Amniotic epithelial cell (primary cell): ENCODE measurements around the gene DCXR.

Experiments
- DNase-seq: peaks from one replicate; pipeline ENCODE4 v3.0.0-alpha.2; 2010; ENCODE audit warnings: low read depth

DCXR gene

DNA sequence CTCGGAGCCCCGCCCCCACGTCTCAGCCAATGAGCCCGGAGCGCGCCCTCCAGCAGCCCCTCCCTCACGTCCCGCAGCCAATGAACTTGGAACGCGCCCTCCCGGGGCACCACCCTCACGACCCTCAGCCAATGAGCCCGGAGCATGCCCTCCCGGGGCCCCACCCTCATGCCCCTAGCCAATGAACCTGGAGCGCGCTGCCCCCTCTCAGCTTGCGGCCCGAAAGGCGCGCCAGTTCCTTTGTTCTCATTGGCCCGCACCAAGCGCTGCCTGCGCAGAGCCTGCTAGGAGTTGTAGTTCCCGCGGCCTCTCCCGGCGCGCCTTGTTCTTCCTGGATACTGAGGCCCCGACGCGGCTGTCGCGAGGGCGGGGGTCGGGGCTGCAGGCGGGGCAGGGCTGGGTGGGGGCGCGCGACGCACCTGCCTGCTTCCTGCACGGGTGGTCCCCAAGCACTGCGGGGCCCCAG is 14.5 kb downstream of the DCXR start, which contains the start of gene LRRC45:
TSS of gene LRRC45 (plus strand) at position 325 of the 466 bp plus-strand sequence. CDS start 339 bp downstream, outside the sequence.
- DNase-seq, result peak; percentile 99

DNA sequence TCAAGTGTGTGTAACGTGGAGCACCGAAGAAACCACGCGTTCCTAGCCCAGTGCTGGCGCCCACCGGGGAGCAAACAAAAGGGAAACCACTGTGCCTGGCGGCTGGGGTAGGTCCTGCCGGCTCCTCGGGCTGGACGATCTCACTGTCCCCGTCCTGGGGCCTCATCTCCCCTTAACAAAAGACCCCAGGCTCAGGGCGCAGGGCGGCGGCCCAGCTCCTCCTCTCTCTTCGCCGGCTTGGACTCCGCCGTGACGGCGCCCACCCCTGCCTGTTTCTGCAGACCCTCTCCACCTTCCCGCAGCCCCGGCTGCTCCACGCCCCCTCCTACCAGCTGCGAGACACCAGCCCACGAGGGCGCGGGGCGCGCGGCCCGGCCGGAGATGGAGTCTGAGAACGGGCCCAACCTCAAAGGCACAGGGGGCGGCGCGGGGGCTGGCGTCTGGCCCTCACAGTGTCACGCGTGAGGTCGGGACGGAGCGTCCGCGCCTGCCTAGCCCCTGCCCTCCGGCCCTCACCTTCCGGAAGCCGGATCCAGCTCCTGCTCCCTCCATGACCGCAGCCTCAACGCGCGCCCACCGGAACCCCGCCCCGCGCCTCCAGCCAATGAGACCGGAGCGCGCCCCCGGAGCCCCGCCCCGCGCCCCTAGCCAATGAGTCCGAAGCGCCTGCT is 15.1 kb downstream of the DCXR start, which contains the start of gene CENPX:
TSS of gene CENPX (minus strand) at position 569 of the 671 bp plus-strand sequence. CDS start at position 552, 17 bp downstream.
- no peak for DNase-seq

DNA sequence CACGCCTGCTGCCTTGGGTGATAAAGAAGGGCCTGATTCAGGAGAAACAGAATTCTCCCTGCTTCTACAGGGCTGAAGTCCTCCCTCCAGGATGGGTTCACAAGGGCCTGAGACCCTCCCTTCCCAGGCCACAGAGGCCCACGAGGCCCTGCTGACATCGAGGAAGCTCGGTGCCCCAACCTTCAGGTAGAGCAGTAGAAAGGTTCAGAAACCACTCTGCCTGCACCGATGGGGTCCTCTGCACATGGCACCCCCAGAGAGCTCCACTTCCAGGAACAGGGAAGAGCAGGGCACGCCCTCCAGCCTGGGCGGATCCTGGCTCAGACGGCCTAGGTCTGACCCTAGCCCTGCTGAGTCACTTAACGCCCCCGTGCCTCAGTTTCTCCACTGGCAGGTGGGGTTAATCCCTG is 15.6 kb downstream of the DCXR start:
- no peak for DNase-seq

DNA sequence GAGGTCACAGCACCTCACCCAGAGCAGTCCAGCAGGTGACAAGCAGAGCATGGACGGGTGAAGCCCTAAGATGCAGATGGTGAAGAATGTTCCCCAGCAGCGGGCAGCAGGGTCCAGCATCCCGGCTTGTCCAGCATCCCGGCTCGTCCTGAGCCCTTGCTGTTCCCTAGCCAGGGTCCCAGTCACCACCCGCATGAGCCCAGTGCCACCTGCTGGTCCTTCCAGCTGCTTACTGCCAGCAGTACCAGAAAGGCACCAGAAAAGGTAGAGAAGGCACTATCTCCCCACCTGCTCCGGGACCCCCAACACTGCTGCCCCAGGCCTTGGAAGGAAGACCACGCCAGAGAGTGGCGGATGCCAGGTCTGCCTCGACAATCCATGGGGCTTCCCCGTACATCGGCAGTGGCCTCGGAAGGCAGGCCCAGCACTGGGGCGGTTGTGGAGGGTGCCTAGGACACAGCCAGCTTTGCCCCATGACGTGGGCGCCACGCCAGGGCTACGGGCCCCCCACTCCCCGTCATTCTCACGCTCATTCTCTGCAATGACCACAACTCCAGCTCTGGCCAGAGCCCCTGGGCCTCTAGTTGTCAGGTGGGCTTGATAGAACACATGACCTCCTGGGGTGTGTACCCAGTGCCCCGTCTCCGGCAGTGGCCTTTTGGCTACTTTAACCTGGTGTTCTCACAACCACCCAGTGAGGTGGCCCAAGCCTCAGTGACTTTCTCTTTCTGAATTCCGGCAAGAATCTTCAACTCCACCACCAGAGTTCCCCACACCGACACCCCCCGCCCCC is 16.2 kb downstream of the DCXR start:
- DNase-seq, result peak; percentile 57

DNA sequence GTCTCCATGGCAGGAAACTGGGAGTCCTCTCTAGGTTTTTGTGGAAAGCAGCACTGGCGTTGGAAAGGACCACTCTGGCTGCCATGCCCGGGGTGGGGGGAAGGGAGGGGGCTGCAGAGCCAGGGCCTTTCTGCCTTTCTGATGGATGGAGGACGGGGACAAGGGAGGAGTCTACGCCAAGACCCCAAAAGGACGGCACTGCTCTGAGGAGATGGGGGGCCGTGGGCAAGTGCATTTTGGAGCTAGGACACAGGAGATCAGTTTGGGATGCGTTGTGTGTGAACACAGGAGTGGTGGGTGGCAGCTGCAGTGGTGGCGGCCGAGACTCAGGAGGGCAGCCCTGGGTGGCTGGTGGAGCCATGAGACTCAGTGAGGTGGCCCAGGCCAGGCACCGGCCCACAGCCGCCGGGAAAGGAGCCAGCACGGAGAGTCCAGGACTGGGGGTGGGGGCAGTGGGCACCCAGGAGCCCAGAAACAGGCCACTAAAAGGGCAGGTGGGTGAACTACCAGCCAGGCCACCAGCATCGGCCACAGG is 16.9 kb downstream of the DCXR start:
- no peak for DNase-seq

DNA sequence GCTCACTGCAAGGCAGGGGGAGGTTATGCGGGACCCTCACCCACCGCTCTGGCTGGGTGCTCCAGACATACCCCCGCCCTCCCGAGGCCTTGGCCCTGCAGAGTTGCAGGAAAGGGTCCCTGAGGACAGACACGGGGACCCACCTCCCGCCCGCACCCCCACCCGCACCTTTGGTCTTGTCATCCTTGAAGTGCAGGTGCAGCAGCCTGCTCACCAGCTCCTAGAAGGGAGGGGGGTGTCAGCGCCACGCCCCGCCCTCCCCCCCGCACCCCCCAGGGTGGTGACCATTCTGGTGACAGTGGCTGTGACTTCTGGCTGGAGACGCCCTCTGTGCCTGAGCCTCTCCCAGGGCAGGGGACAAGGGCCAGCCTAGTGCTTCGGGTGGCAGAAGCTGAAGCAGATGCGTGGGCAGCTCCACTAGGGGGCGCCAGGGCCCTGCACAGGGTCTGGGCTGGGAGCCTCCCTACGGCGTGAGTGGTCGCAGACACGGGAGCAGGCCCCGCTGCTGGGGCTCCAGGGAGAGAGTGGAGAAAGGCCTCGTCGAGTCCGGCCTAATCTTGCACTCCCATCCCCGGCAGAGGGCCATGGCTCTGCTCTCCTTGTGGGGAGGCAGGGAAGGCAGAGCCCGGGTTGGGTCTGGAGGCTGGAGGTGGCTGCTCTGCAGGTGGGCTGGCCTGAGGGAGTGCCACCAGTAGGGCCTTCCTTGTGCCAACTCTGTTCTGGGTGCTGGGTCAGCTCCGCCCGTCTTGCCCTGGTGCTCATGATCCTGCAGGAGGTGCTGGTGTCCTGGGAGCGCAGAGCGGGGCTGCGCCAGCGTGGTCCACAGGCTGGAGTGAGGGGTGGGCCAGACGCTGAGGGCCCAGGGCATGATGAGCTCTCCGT is 17.6 kb downstream of the DCXR start:
- no peak for DNase-seq

DNA sequence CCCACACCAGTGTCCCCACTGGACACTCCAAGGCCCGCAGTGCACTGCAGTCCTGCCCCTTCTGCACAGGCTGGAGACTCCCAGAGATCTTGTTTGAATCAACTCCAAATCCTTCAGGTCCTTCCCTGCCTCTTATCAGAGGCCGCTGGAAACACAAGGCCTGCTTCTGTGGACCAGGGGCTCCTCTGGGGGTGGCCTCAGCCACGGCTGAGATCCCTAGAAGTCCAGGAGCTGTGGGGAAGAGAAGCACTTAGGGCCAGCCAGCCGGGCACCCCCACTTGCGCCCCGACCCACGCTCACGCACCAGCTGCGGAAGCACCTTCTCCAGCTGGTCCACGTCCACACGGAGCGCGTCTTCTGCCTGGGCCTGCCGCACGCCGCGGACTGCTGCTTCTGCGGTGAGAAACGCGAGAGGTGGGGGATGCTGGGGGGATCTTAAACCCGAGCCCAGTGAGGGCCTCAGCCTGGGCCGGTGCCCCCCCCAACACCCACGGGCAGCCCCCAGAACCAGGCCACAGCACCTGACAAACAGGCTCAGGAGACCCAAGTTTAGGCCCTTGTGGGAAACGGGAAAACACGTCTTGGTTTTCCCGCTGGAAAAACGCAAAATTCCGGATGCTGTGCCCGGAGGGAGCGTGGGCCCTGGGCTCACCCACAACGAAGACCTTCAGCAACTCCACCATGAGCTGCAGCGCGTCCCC is 18.4 kb downstream of the DCXR start:
- DNase-seq, result no peak

DNA sequence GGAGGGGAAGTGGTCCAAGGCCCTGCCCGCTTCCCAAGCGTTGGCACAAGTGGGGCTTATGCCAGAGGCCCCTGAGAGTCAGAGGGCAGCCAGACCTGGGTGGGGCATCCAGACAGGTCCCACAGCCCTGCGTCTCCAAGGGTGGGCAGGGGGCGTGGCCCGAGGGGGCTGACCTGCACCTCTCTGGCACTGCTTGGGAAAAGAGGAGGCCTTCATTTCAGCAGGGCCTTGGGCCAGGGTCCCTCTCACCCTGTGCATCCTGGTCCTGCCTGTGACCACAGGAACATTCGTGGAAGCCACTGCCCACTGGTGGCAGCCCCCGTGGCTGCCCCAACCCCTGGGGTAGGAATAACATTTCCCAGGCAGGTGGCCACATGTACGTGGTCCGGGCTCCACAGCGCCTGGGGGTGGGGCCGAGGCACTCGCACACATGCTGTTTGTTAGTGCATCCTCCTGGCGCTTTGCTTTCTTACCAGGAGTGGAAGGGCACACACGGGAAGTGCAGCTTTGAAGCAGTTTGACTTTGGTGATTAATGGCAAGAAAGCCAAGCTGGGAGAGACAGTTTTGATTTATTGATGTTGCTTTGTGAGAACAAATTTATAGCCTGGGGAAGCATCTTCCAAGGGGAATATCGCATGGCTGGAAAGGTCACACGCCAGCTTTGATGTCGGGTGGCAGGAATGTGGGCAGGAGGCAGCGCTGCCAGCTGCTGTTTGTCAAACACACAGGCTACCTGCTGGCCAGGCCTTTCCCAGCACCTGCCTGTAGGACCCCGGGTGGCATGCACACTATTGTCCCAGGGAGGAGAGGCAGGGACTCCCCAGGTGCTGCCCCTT is 19.1 kb downstream of the DCXR start:
- DNase-seq, result no peak

DNA sequence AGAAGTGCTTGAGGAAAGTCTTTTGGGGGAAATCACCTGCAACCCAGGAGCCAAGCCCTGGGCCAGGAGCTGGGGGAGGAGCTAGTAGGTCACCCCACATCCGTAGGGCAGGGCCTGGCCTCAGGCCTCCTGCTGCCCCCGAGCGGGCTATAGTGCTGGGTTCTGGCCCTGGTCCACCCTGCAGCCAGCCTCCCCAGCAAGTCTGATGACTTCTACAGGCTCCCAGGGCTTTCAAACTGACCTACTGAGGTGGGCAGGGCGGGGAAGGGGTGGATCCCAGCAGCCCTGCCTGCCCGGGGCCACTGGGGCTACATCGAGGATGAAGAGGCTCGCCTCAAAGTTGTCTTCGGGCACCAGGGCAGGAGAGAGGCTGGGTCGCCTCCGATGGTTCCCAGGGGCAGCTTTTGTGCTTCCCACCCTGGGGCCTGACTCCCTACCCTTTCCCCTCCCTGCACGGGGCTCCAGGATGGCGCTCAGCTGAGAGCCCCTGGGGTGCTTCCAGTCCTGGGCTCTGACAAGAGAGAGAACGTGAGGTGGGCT is 19.8 kb downstream of the DCXR start:
- no peak for DNase-seq

DNA sequence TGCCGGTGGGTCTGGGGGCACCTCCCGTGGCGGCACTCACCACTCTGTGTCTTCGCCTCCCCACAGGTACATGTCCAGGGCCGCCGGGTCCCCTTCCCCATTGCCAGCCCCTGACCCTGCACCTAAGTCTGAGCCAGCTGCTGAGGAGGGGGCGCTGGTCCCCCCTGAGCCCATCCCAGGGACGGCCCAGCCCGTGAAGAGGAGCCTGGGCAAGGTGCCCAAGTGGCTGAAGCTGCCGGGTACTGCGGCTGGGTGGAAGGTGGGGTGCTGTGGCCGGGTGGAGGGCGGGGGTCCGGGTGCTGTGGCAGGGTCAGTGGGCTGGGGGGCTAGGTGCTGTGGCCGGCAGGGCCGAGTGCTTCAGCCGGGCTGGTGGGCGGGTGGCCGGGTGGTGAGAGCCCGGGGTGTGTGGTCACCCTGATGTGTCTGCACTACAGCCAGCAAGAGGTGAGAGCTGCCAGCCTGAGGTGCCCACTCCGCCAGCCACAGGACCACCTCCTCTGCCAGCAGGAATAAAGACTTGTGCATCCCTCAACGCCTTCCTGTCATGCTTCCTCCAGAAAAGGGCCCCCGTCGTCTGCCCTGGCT is 20.5 kb downstream of the DCXR start:
- no peak for DNase-seq

DNA sequence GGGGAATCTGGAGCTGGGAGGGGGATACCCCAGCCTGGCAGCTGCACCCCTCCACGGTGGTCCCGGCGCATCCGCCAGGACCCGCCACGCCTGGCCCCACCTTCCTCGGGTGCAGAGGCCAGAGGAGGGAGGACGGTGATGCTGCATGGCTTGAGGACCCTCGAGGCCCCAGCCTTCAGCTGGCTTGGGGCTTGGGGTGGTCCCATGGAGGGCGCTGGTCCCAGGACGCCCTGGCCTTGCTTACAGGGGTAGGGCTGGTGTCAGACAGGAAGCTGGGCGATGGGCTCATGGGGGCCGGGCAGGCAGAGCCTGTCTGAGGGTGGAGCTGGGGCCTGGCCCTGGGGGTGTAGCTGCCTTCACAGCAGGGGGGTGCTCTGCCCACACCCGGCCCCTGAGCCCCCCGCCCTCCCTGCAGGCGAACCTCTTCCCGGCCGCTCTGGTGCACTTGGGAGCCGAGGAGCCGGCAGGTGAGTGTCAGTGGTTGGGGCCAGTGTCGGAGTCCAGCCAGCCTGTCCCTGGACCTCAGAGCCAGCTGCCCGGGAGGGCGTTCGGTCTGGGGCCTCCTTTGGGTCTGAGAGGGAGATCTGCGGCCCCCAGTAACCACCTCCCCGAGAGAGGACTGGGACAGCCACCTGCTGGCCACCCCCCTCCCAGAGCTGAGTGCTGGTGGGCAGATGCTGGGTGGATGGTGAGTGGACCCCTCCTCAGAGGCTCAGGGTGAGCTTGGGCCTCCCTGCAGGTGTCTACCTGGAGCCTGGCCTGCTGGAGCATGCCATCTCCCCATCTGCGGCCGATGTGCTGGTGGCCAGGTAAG is 21.2 kb downstream of the DCXR start:
- DNase-seq, result no peak

DNA sequence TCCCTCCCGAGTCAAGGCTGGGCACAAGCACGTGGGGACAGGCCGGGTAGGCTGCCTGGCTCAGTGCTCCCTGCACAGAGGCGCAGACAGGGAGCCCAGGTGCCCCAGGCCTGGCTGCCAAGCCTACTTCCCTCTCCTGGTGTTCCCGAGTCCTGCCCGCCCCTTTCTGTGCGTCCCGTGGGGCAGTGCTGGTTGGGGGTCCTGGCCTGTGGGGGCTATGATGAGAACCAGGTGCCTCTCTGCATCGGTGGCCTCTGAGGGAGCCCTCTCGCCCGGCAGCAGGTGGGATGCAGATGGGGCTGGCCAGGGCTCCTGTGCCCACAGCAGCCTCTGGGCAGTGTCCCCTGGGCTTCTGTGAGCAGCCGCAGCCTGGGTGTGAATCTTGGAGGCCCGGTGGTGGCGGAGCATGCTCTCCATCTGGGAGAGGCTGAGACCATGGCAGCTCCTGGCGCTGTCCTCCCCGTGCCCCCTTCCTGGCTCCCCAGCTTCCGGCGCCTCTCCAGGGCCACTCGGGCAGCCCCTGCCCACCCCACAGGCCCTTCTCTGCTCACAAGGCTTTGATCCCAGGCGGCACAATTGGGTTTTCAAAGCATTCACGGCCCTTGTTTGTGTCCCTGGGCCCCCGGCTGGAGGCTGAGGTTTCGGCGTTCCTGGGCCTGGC is 22.1 kb downstream of the DCXR start:
- DNase-seq, result no peak

DNA sequence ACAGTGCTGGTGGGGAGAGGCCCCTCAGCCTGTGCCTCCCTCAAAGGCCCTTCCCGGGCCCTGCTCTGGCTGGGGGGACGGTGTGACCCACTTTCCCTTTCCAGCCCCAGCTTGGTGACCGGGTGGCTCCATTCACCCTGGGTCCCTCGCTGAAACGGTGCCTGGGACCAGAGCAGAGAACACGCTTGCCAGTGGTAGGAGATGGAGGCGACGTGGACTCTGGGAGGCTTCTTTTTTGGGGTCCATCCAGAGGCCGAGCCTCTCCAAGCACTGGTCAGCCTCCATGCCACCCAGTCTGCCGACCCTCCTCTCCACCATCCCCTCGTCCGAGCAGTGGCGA is 22.6 kb downstream of the DCXR start:
- DNase-seq, result no peak

DNA sequence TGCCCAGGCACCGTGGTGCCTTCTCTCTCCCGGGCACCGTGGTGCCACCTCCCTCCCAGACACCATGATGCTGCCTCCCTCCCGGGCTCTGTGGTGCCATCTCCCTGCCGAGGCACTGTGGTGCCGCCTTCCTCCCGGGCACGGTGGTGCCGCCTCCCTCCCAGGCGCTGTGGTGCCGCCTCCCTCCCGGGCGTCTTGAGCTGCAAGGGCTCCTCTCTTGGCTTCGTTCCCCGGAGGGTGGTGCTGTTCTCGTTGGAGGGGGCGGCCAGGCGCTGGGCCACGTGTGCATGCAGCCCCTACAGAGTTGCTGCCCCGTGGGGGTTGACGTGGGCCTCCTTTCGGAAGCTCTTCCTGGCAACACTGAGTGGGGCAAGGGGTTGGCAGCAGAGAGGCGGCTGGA is 23.1 kb downstream of the DCXR start:
- no peak for DNase-seq

DNA sequence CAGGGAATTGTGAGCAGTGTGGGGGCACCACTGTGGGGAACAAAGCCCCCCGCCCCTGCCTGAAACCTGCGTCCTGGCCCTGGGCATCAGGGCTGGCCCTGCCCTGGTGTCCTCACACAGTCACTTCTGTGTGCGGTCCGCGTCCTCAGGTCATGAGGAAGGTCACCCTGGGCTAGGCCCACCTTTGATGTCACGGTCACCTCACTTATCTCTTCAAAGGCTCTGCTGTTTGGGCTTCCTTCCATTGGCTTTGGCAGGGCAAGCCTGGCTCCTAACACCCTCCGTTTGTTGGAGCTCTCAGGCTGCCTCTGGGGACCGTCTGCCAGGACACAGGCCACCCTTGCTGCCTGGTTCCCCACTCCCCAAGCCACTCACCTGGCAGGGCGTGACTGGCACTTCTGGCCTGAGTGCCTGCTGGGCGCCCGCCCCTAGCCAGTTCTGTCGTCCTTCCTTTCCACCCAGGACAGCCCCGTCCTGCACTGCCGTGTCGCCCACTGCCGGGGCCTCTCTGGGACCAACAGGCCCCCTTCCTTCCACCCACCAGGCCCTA is 23.6 kb downstream of the DCXR start:
- DNase-seq, result no peak

DNA sequence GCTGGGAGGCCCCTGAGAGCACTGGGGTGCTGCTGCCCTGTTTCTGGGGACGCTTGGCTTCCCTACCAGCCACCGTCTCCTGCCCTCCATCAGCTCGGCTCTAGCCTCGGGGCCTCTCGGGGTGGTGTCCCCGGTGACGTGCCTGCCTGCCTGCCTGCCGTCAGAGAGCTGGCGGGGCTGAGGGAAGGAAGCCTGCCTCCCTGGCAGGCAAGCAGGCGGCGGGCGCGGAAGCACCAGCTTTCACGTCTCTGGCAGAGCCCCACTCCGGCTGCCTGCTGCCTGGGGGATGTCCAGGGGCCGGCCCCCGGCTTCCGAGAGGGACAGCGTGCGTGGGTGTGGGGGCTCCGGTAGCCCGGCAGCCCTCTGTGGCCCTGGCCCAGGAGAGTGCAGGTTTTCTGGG is 24.2 kb downstream of the DCXR start:
- DNase-seq, result no peak

DNA sequence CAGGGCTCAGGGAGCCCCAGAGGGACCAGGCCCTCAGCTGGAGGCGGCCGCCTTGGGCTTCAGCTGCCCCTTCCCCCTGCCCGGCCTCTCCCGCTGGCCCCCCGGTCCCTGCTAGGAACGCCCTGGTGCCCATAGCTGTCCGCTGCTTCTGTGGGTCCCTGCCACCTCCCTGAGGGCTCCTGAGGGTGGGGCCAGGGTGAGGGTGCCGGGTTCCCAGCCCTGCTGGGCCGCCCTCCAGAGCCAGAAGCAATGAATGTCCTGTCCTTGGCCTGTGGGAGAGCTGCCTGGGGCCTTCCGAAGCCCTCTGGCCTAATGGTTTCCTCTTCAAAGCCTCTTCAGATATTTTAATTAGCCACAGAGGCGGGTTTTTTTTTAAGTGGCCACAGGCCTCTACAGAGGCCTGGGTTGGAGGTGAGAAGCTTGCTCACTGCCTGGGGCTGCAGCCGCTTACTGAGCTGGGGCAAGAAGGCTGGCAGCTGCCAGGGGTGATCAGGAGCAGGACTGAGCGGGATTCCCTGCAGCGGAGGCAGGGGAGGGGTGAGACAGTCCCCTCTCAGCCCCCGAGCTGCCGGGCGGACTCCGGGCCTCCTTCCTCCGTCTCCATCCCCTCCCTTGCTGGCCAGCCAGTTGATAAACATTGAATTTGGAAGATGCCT is 24.7 kb downstream of the DCXR start:
- no peak for DNase-seq

DNA sequence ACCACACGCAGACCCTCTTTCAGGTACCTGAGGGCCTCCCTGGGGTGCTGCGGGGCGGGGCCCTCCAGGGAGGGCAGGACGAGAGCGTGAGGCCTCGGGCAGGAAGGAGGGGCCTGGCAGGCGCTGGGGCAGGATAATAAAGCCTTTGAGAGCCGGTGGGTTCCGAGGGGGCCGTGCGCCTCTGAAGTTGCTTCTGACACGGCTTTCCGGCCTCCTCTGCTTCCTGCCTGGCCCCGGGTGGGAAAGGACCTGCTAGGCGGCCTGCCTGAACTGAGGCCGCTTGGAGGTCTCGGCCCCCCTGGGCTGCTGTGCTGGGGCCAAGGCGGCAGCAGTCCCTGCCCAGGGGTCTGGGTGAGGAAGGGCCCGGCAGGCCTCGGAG is 25.2 kb downstream of the DCXR start:
- DNase-seq, result no peak
